Suppressor macrophage (primary cell): Measurements from ENCODE around the gene IKZF5.

Experiments
- DNase-seq, 4 experiments: peaks; one replicate each; pipeline ENCODE4 v3.0.0-alpha.2; 2020 to 2022

The IKZF5 gene

DNA sequence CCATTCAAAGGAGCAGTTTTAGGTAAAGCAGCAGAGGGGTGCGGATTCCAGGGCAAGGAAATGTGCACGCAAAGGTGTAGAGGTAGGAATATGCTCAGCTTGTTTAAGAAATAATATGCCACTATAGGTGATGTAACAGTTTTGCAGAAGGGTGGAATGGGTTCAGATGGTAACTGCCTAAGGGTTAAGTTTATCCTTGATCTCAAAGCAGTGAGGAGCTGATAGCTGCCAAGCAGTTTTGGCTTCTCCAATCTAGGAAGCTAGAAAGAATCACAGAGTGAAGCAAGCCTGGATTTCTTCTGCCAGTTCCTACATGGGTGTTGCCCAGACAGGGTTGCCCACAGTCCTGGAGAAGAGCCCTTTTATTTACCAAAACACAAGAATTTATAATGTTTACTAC, 6.2 kb upstream of the IKZF5 start:
- no peak for DNase-seq

- no peak for DNase-seq
These were observed 5.1 kb upstream of the IKZF5 start for GRCh38 chr10:123013456-123014419.

- no peak for DNase-seq
These were observed 3.4 kb upstream of the IKZF5 start for GRCh38 chr10:123011987-123012386.

GRCh38 chr10:123009105-123009820, 668 bp upstream of the IKZF5 start:
- peak in 2 of 4 experiments; percentile 16 to 26 for DNase-seq

GRCh38 chr10:123007558-123008354, 839 bp downstream of the IKZF5 start:
- DNase-seq = peak; percentile 63 to 81 (median 76)

- no peak for DNase-seq
These were observed 4.3 kb downstream of the IKZF5 start for GRCh38 chr10:123004298-123004697.

DNA sequence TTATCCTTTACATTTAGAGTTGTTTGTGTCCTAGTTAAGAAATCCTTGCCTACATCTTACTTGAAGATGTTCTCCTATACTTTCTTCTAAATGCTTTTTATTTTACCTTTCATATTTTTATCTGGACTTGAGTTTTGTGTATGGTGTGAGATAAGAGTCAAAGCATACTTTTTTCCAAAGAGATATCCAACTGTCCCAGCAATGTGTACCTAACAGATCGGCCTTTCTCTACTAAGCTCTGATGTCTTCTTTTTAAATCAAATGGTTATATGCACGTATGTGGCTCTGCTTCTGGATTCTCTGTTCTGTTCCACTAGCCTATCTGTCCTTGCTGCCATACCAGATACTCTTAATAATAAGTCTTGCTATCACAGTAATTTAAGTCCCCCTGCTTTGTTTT, 7.2 kb downstream of the IKZF5 start:
- DNase-seq = no peak

DNA sequence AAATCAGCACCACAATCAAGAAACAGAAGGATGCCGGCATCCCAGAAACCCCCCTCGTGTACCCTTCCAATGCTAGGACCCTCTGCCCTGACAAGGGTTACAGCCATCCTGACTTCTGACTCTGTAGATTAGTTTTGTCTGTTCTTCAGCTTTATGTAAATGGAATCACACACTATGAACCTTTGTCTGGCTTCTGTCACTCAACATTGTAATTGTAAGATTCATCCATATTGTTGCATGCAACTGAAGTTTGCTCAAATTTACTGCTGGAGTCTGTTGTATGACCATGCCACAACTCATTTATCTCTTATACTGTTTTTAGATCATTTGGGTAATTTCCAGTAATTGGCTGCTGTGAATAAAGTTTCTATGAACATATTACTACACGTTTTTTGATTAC, 8.4 kb downstream of the IKZF5 start:
- DNase-seq = no peak

- DNase-seq = no peak
These were observed 9.2 kb downstream of the IKZF5 start for GRCh38 chr10:122999347-122999746.

- DNase-seq = no peak
These were observed 9.7 kb downstream of the IKZF5 start for GRCh38 chr10:122998934-122999333.

- DNase-seq = no peak
These were observed 10.2 kb downstream of the IKZF5 start for GRCh38 chr10:122998360-122998917.

DNA sequence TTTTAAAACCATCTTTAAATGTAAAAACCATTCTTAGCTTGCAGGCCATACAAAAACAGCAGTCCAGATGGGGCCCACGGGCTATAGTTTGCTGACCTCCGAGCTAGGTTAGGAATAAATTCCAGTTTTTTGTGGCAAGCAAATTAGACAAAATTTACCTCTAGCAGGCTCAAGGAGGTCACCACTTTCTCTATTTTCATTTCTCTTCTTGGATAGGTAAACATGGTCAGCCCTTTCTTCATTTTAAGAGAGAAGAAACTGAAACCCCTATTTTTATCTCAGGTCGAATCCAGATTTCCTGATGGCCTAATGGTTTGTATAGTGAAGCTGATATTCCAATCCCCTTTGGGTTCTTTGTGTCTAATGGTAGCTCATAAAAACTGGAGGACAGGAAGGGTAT, 10.7 kb downstream of the IKZF5 start:
- no peak for DNase-seq

DNA sequence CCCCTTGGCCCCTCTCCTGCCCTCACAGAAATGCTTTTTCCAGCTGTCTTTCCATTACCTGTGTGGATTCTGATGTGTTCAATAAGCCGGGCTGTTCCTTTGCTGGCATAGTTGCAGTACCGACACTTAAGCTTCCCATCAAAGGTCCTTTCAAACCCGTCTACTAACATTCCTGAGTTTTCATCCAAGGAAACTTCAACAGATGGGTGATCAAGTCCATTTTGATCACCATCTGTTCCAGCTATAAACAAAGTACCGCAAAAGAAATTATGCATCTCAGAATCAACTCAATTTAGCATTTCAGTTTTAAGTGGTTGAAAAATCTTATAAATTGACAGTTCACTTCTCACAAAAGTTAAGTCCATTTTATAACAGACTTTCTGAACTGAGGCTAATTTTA, 12.7 kb downstream of the IKZF5 start:
- DNase-seq = no peak

GRCh38 chr10:122993797-122994336, 14.7 kb downstream of the IKZF5 start:
- DNase-seq = no peak

- DNase-seq = no peak
These were observed 16.5 kb downstream of the IKZF5 start for GRCh38 chr10:122992031-122992585.

DNA sequence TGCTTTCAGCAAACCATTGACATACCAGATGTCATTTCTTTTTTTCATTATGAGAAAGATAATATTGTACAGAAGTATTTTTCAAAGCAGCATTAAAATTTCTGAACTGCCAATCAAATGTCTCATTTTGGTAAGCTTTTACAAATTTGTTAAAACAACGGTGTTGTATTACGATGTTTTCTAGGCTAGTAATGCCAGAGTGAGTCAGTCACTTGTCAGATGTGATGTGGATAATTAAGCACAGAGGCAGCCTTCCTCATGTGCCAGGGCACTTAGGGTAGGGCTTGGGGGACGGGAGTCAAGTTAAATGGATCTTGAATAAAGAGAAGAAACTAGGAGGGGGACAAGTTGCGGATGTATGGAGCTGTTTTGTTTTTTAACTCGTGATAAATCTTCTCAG, 18.3 kb downstream of the IKZF5 start:
- DNase-seq = no peak

DNA sequence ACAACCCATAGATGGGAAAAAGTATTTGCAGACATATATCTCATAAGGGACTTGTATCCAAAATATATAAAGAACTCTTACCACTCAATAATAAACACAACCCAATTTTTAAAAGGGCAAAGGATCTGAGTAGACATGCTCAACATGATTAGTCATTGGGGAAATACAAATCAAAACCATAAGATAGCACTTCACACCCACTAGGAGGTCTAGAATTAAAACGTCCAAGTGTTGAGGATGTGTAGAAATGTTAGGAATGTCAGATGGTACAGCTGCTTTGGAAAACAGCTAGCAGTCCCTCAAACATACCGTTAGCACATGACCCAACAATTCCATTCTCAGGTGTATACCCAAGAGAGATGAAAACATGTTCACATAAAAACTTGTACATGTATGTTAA, 20.1 kb downstream of the IKZF5 start:
- no peak for DNase-seq

- no peak for DNase-seq
These were observed 22.3 kb downstream of the IKZF5 start for GRCh38 chr10:122986335-122986734.

- no peak for DNase-seq
These were observed 23.9 kb downstream of the IKZF5 start for GRCh38 chr10:122984708-122985107.

DNA sequence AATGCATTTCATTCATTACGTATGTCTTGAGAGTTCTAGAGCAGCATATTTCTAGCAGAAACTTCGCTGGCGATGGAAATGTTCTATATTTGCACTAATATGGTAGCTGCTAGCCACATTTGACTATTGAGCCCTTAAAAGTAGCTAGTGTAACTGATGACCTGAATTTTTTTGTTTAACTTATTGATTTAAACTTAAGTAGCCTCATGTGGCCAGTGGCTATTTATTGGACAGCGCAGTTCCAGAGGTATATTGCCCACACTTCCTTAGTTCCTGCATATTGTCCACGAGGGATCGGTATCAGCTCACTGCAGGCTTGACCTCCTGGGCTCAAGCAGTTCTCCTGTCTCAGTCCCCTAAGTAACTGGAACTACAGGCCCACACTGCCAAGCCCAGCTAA, 24.7 kb downstream of the IKZF5 start:
- DNase-seq = no peak

GRCh38 chr10:122981066-122981464, 27.5 kb downstream of the IKZF5 start:
- DNase-seq = peak; percentile 23 to 50 (median 36)
